ENCODE data around the gene SLC2A11. TPM values are rescaled to one million over a fixed set of nuclear protein-coding genes. Genes with fewer than 3 reads are reported as not detected.

The SLC2A11 gene
- total RNA-seq, 4 donors from 2014 or later: 0.57 to 4.4 (median 2.9) TPM

DNA sequence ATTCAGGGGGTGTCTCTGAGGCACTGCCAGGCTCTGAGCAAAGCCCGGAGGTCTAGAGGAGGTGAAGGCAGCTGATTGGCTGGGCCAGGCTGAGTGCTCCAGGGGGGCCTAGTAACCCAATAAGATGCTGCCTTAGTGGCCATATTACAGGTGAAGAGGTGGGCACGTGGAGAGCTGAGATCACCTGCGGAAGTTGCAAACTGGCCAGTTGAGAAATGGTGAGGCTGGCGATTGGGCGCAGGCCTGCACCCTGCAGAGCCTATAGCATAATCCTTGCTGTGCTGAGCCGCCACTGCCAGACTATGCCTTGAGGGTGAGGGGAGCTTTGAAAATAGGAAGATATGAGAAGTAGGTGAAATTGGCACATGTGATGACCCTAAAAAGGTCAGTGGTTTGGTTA, 40.5 kb upstream of the SLC2A11 start:
- DNase-seq: no peak
- 89 to 96% methylated on average over 5 to 6 of the region's 6 CpGs for WGBS, 2 donors

GRCh38 chr22:23818541-23818940, 39.1 kb upstream of the SLC2A11 start:
- 80 to 84% methylated on average over 2 of the region's 2 CpGs for WGBS, 2 donors
- H3K27me3 ChIP-seq: no peaks in the 10 kb centered on the region
- no peak for DNase-seq
- no peak overlapping the region for H3K27ac ChIP-seq
- H3K9me3 ChIP-seq: no peaks in the 10 kb centered on the region
- peaks cover 0 to 5% (median 2%) of the 10 kb centered on the region in 3 donors for H3K4me1 ChIP-seq
- no peak for TF ChIP-seq POLR2A (IDR thresholded peaks at IDR 0.05)
- TF ChIP-seq, protein P1, sequence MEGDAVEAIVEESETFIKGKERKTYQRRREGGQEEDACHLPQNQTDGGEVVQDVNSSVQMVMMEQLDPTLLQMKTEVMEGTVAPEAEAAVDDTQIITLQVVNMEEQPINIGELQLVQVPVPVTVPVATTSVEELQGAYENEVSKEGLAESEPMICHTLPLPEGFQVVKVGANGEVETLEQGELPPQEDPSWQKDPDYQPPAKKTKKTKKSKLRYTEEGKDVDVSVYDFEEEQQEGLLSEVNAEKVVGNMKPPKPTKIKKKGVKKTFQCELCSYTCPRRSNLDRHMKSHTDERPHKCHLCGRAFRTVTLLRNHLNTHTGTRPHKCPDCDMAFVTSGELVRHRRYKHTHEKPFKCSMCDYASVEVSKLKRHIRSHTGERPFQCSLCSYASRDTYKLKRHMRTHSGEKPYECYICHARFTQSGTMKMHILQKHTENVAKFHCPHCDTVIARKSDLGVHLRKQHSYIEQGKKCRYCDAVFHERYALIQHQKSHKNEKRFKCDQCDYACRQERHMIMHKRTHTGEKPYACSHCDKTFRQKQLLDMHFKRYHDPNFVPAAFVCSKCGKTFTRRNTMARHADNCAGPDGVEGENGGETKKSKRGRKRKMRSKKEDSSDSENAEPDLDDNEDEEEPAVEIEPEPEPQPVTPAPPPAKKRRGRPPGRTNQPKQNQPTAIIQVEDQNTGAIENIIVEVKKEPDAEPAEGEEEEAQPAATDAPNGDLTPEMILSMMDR (IDR thresholded peaks at IDR 0.05): no peak
- peaks cover 27 to 97% (median 40%) of the 10 kb centered on the region in 3 donors for H3K36me3 ChIP-seq
- intact Hi-C loops (cut with DNase I): no loop called here
- no peak overlapping the region for H3K4me3 ChIP-seq

More for the DNA sequence above, 40.5 kb upstream of the SLC2A11 start:
- Histone ChIP-seq H3K4me3 (no peak overlapping the region), H3K27me3 (no peaks in the 10 kb centered on the region), H3K27ac (no peak overlapping the region), H3K36me3 (peaks cover 16 to 97% (median 39%) of the 10 kb centered on the region in 3 donors), H3K9me3 (no peaks in the 10 kb centered on the region), H3K4me1 (peaks cover 0 to 5% (median 2%) of the 10 kb centered on the region in 3 donors)
- intact Hi-C loops (cut with DNase I): no loop called here
- TF ChIP-seq, protein P1 (IDR thresholded peaks at IDR 0.05): no peak
- no peak for TF ChIP-seq POLR2A (IDR thresholded peaks at IDR 0.05)

GRCh38 chr22:23820748-23821211, 36.9 kb upstream of the SLC2A11 start:
- intact Hi-C loops (cut with DNase I): no loop called here
- Histone ChIP-seq H3K36me3 (peaks cover 45 to 98% (median 46%) of the 10 kb centered on the region in 3 donors), H3K27ac (no peak overlapping the region), H3K9me3 (no peaks in the 10 kb centered on the region), H3K4me1 (peaks cover 0 to 5% (median 2%) of the 10 kb centered on the region in 3 donors), H3K27me3 (no peaks in the 10 kb centered on the region), H3K4me3 (no peak overlapping the region)
- no peak for TF ChIP-seq POLR2A (IDR thresholded peaks at IDR 0.05)
- TF ChIP-seq, protein P1 (IDR thresholded peaks at IDR 0.05): no peak
- 16 to 24% methylated on average over 3 of the region's 4 CpGs for WGBS, 2 donors
- no peak for DNase-seq

- intact Hi-C loops (cut with DNase I): no loop called here
- TF ChIP-seq, protein P1 (IDR thresholded peaks at IDR 0.05): no peak
- TF ChIP-seq POLR2A (IDR thresholded peaks at IDR 0.05): no peak
- no peak for DNase-seq
- H3K27ac ChIP-seq: no peak overlapping the region
- no peaks in the 10 kb centered on the region for H3K27me3 ChIP-seq
- H3K4me3 ChIP-seq: no peak overlapping the region
- WGBS, 2 donors: 79 to 89% methylated on average over 3 to 4 of the region's 6 CpGs
- H3K9me3 ChIP-seq: no peaks in the 10 kb centered on the region
- H3K4me1 ChIP-seq: peaks cover 0 to 5% (median 2%) of the 10 kb centered on the region in 3 donors
- peaks cover 42 to 98% (median 43%) of the 10 kb centered on the region in 3 donors for H3K36me3 ChIP-seq
Measured at GRCh38 chr22:23822101-23822671, 35.5 kb upstream of the SLC2A11 start.

- Histone ChIP-seq H3K36me3 (peaks cover 47 to 98% (median 51%) of the 10 kb centered on the region in 3 donors), H3K4me3 (no peak overlapping the region), H3K27ac (no peak overlapping the region), H3K27me3 (no peaks in the 10 kb centered on the region), H3K4me1 (peaks cover 0 to 5% (median 2%) of the 10 kb centered on the region in 3 donors), H3K9me3 (no peaks in the 10 kb centered on the region)
- no peak for TF ChIP-seq POLR2A (IDR thresholded peaks at IDR 0.05)
- TF ChIP-seq, protein P1 (IDR thresholded peaks at IDR 0.05): no peak
- intact Hi-C loops (cut with DNase I): no loop called here
- no peak for DNase-seq
- WGBS, 2 donors: 87 to 90% methylated on average over 7 to 13 of the region's 14 CpGs
Measured at GRCh38 chr22:23823331-23823791, 34.3 kb upstream of the SLC2A11 start.

All from esophagus squamous epithelium (tissue), 5 donors.